A549 treated with CORT108297 at 1 μM for 4 hours (cell line): ENCODE results near the gene CASS4. TPM values are rescaled to one million over a fixed set of nuclear protein-coding genes. Genes with fewer than 3 reads are reported as not detected.

Source experiments
- total RNA-seq: library from RNA; stranded (reverse); fragments of 200-300 nt; extraction: Qiagen RNA extraction; gene quantifications from 5 replicates; pipeline ENCODE4 v1.2.3, GENCODE V29; 2022

CASS4 gene
- 0.03 to 0.07 TPM in 2 of 5 replicates, not detected in the others for total RNA-seq

DNA sequence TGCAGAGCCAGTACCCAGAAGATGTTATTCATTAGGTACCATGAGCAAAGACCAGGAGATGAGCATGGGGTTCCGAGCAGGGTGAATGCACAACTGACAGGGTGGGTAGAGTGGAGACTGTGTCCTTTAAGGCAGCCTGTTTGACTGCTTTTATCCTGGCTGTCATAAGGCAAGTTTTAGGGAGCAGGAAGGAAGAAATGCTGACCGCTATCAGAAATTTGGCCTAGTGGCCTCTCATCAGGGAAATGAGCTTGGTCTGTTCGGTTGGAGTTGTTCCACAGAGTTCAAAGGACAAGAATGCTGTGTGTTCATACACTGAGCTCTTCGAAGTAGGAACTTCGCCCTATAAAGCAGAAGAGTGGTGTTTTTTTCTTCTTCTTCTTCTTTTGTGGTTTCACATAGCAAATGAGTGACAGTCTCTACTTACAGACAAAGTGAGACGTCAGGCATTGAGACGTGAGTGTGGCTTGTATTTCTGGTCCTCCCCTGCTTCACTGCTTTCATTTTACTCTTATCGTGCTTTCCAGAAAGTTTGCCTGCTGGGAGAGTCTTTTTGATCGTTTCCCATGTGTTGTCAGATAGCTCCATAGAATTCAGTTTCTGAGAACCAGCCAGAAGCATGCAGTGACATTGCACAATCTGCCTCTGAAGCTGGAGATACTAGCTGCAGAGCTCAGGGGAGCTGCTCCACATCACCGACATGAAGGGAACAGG, at the start of gene CASS4:
CASS4 (plus strand) TSS at position 502 of the 714 bp plus-strand sequence; CDS start at position 701, 199 bp downstream.

DNA sequence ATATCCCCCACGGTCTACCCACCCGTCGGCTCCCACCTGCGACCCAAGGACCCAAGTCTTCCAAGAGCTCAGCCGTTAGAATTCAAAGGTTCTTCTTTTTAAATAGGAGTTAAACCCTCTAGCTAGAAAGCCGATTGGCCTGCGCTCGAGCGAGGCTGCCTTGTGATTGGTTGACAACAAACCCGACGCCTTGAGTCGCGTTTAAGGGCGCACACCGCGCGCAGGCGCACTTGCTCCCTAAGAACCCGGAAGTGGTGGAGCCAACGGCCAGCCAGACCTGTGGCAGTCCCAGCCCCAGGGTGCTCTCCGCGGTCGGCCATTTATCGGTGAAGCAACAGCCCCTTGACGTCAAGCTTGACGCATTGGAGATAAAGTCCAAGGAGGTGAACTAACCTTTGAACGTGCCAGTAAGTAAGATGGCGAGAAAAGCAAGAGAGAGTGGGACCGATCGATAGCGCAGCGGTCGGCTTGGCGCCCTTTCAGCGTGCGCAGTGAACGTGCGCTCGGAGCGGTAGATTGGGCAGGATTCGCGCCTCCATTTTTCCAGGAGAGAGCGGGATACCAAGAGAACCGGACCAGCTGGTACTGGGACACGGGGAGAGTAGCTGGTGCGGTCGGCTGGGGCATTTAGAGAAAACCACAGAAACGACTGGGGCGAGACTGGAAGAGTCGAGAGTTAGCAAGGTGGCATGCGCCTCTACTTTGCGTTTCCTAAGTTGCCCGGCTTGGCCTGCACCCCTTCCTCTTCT, 19.8 kb upstream of the CASS4 start, which contains the start of the genes AURKA and CSTF1:
AURKA (minus strand) TSS at position 84 of the 749 bp plus-strand sequence. CDS start 4,018 bp downstream, outside the sequence.
CSTF1 (plus strand) TSS at position 514 of the 749 bp plus-strand sequence. CDS start 2,908 bp downstream, outside the sequence.

DNA sequence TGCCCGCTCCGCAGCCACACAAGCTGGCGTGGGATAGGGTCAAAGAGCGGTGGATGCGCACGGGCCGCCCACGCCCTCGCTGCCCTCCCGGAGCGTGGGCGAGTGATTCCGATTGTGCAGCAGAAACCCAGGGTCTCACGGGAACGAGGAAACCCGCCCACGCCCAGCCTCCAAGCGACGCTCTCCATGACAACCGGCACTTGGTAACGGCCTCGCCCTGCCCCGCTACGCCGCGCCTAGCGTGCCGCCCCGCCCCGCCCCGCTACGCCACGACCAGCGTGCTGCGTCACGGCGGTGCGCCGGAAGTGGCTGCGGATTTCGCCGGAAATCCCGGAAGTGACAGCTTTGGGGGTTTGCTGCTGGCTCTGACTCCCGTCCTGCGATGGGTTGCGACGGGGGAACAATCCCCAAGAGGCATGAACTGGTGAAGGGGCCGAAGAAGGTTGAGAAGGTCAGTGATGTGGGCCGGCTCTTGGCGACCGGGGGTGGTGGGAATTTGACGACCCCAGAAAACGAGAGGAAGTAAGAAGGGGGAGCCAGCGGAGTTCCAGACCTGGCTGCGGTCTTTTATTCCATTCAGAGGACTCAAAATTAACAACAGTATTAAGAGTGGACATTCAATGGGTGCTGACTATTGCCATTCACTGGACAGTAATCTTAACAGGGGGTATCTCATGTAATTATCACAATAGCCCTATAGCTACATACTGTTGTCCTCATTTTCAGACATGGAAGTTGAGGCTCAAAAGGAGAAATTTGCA, 56.4 kb downstream of the CASS4 start, which contains the start of gene RTF2:
RTF2 (plus strand) TSS at position 312 of the 761 bp plus-strand sequence; CDS start at position 383, 71 bp downstream.

Other genes with a start within 250 kb of the CASS4 start
- not detected in 5 replicates for gene MC3R, start 163.5 kb upstream of the CASS4 start, total RNA-seq
- 10.8 to 12.7 TPM (median 11.3 TPM) in 5 replicates for gene FAM210B, start 53.3 kb upstream of the CASS4 start, total RNA-seq
- 102 to 111 TPM (median 110 TPM) in 5 replicates for gene AURKA, start 20.0 kb upstream of the CASS4 start, total RNA-seq
- 37.2 to 41.4 TPM (median 38.3 TPM) in 5 replicates for gene CSTF1, start 19.6 kb upstream of the CASS4 start, total RNA-seq
- gene RTF2, start 56.4 kb downstream of the CASS4 start, total RNA-seq: 77.8 to 95.5 TPM (median 91.4 TPM) in 5 replicates
- 0.17 to 0.62 TPM (median 0.43 TPM) in 5 replicates for gene FAM209A, start 112.5 kb downstream of the CASS4 start, total RNA-seq
- 0.14 to 0.60 TPM (median 0.54 TPM) in 5 replicates for gene FAM209B, start 121.0 kb downstream of the CASS4 start, total RNA-seq
- gene TFAP2C, start 217.0 kb downstream of the CASS4 start, total RNA-seq: 13.7 to 16.7 TPM (median 13.8 TPM) in 5 replicates